ENCODE data around the gene ARHGAP23. TPM values are rescaled to one million over a fixed set of nuclear protein-coding genes. Genes with fewer than 3 reads are reported as not detected.

ARHGAP23 gene
- total and polyA plus RNA-seq, 2 experiments from 2014 or later, result 21.4 to 150 TPM

- no peaks in the 10 kb centered on the region for H3K27me3 ChIP-seq (ENCODE audit: insufficient read depth)
- H3K27ac ChIP-seq (ENCODE audit: low read depth), result no peak overlapping the region
- peaks cover 99% of the 10 kb centered on the region for H3K79me2 ChIP-seq (replicated peaks; ENCODE audit: insufficient read depth)
- no peak for TF ChIP-seq ZNF114 (CRISPR knock-in tag; IDR thresholded peaks at IDR 0.05)
- no peak for TF ChIP-seq NANOG (IDR thresholded peaks at IDR 0.05; ENCODE audit: borderline replicate concordance)
- no peak for TF ChIP-seq ZNF331 (CRISPR knock-in tag; IDR thresholded peaks at IDR 0.05; ENCODE audit: low read depth)
- TF ChIP-seq, protein P1, sequence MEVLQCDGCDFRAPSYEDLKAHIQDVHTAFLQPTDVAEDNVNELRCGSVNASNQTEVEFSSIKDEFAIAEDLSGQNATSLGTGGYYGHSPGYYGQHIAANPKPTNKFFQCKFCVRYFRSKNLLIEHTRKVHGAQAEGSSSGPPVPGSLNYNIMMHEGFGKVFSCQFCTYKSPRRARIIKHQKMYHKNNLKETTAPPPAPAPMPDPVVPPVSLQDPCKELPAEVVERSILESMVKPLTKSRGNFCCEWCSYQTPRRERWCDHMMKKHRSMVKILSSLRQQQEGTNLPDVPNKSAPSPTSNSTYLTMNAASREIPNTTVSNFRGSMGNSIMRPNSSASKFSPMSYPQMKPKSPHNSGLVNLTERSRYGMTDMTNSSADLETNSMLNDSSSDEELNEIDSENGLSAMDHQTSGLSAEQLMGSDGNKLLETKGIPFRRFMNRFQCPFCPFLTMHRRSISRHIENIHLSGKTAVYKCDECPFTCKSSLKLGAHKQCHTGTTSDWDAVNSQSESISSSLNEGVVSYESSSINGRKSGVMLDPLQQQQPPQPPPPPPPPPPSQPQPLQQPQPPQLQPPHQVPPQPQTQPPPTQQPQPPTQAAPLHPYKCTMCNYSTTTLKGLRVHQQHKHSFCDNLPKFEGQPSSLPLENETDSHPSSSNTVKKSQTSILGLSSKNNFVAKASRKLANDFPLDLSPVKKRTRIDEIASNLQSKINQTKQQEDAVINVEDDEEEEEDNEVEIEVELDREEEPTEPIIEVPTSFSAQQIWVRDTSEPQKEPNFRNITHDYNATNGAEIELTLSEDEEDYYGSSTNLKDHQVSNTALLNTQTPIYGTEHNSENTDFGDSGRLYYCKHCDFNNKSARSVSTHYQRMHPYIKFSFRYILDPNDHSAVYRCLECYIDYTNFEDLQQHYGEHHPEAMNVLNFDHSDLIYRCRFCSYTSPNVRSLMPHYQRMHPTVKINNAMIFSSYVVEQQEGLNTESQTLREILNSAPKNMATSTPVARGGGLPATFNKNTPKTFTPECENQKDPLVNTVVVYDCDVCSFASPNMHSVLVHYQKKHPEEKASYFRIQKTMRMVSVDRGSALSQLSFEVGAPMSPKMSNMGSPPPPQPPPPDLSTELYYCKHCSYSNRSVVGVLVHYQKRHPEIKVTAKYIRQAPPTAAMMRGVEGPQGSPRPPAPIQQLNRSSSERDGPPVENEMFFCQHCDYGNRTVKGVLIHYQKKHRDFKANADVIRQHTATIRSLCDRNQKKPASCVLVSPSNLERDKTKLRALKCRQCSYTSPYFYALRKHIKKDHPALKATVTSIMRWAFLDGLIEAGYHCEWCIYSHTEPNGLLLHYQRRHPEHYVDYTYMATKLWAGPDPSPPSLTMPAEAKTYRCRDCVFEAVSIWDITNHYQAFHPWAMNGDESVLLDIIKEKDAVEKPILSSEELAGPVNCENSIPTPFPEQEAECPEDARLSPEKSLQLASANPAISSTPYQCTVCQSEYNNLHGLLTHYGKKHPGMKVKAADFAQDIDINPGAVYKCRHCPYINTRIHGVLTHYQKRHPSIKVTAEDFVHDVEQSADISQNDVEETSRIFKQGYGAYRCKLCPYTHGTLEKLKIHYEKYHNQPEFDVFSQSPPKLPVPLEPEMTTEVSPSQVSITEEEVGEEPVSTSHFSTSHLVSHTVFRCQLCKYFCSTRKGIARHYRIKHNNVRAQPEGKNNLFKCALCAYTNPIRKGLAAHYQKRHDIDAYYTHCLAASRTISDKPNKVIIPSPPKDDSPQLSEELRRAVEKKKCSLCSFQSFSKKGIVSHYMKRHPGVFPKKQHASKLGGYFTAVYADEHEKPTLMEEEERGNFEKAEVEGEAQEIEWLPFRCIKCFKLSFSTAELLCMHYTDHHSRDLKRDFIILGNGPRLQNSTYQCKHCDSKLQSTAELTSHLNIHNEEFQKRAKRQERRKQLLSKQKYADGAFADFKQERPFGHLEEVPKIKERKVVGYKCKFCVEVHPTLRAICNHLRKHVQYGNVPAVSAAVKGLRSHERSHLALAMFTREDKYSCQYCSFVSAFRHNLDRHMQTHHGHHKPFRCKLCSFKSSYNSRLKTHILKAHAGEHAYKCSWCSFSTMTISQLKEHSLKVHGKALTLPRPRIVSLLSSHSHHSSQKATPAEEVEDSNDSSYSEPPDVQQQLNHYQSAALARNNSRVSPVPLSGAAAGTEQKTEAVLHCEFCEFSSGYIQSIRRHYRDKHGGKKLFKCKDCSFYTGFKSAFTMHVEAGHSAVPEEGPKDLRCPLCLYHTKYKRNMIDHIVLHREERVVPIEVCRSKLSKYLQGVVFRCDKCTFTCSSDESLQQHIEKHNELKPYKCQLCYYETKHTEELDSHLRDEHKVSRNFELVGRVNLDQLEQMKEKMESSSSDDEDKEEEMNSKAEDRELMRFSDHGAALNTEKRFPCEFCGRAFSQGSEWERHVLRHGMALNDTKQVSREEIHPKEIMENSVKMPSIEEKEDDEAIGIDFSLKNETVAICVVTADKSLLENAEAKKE (CRISPR knock-in tag; IDR thresholded peaks at IDR 0.05), result no peak
- no peak for TF ChIP-seq CREB1 (CRISPR knock-in tag; IDR thresholded peaks at IDR 0.05; ENCODE audit: low read depth)
- TF ChIP-seq, protein P2, sequence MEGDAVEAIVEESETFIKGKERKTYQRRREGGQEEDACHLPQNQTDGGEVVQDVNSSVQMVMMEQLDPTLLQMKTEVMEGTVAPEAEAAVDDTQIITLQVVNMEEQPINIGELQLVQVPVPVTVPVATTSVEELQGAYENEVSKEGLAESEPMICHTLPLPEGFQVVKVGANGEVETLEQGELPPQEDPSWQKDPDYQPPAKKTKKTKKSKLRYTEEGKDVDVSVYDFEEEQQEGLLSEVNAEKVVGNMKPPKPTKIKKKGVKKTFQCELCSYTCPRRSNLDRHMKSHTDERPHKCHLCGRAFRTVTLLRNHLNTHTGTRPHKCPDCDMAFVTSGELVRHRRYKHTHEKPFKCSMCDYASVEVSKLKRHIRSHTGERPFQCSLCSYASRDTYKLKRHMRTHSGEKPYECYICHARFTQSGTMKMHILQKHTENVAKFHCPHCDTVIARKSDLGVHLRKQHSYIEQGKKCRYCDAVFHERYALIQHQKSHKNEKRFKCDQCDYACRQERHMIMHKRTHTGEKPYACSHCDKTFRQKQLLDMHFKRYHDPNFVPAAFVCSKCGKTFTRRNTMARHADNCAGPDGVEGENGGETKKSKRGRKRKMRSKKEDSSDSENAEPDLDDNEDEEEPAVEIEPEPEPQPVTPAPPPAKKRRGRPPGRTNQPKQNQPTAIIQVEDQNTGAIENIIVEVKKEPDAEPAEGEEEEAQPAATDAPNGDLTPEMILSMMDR (conservative IDR thresholded peaks at IDR 0.05; ENCODE audit: low read depth in 2 of 2), result no peak
- TF ChIP-seq, protein P3, sequence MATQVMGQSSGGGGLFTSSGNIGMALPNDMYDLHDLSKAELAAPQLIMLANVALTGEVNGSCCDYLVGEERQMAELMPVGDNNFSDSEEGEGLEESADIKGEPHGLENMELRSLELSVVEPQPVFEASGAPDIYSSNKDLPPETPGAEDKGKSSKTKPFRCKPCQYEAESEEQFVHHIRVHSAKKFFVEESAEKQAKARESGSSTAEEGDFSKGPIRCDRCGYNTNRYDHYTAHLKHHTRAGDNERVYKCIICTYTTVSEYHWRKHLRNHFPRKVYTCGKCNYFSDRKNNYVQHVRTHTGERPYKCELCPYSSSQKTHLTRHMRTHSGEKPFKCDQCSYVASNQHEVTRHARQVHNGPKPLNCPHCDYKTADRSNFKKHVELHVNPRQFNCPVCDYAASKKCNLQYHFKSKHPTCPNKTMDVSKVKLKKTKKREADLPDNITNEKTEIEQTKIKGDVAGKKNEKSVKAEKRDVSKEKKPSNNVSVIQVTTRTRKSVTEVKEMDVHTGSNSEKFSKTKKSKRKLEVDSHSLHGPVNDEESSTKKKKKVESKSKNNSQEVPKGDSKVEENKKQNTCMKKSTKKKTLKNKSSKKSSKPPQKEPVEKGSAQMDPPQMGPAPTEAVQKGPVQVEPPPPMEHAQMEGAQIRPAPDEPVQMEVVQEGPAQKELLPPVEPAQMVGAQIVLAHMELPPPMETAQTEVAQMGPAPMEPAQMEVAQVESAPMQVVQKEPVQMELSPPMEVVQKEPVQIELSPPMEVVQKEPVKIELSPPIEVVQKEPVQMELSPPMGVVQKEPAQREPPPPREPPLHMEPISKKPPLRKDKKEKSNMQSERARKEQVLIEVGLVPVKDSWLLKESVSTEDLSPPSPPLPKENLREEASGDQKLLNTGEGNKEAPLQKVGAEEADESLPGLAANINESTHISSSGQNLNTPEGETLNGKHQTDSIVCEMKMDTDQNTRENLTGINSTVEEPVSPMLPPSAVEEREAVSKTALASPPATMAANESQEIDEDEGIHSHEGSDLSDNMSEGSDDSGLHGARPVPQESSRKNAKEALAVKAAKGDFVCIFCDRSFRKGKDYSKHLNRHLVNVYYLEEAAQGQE (IDR thresholded peaks at IDR 0.05; ENCODE audit: unreplicated experiment), result no peak
- no peak for TF ChIP-seq JUNB (IDR thresholded peaks at IDR 0.05; ENCODE audit: unreplicated experiment)
- TF ChIP-seq POLR2AphosphoS5 (IDR thresholded peaks at IDR 0.05; ENCODE audit: low read depth), result no peak
- TF ChIP-seq EZH2 (IDR thresholded peaks at IDR 0.05; ENCODE audit: low read depth, unreplicated experiment), result no peak
- TF ChIP-seq, protein P4, sequence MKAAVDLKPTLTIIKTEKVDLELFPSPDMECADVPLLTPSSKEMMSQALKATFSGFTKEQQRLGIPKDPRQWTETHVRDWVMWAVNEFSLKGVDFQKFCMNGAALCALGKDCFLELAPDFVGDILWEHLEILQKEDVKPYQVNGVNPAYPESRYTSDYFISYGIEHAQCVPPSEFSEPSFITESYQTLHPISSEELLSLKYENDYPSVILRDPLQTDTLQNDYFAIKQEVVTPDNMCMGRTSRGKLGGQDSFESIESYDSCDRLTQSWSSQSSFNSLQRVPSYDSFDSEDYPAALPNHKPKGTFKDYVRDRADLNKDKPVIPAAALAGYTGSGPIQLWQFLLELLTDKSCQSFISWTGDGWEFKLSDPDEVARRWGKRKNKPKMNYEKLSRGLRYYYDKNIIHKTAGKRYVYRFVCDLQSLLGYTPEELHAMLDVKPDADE (IDR thresholded peaks at IDR 0.05), result no peak
- TF ChIP-seq EZH2phosphoT487 (IDR thresholded peaks at IDR 0.05; ENCODE audit: unreplicated experiment), result no peak
- no peak for TF ChIP-seq STAT1 (IDR thresholded peaks at IDR 0.05; ENCODE audit: unreplicated experiment)
- peaks cover 17% of the 10 kb centered on the region for H4K20me1 ChIP-seq (replicated peaks; ENCODE audit: insufficient read depth)
- H2AFZ ChIP-seq, result no peak overlapping the region
- H3K4me1 ChIP-seq (ENCODE audit: insufficient read depth), result peaks cover 34% of the 10 kb centered on the region
- Mint-ChIP-seq H3K4me3 (no peak overlapping the region; the same call in 2 of the 3 replicates), H3K4me1 (peaks cover 63% of the 10 kb centered on the region), H3K27ac (peak overlapping the region; percentile 82), H3K36me3 (ENCODE audit: low read depth) (peaks cover 24% of the 10 kb centered on the region), H3K27me3 (ENCODE audit: insufficient read depth, low read depth, poor library complexity) (peaks cover 12% of the 10 kb centered on the region), H3K9me3 (no peaks in the 10 kb centered on the region; the same call in 2 of the 3 replicates)
- no peaks in the 10 kb centered on the region; the same call in 1 of the 2 replicates for H3K36me3 ChIP-seq (ENCODE audit: insufficient read depth)
- DNase-seq (ENCODE audit: low spot score) (no peak), ATAC-seq (peak; percentile 30; the same call in 2 of the 3 replicates)
- no peak overlapping the region for H3K4me3 ChIP-seq
- no peaks in the 10 kb centered on the region for H3K9me2 ChIP-seq (ENCODE audit: insufficient read depth)
- peaks cover 7% of the 10 kb centered on the region for H3F3A ChIP-seq (replicated peaks; ENCODE audit: low read depth)
- no peak overlapping the region for H3K4me2 ChIP-seq
Observed at GRCh38 chr17:38434178-38434665, 6.0 kb downstream of the ARHGAP23 start.

Measured in GM23338 (cell line).